Activated naive CD4-positive, alpha-beta T cell treated with anti-CD3 and anti-CD28 coated beads, Interleukin-2, amount 50 U/mL, for 72 hours (primary cell): Measurements from ENCODE around the gene ZBTB34. TPM values are rescaled to one million over a fixed set of nuclear protein-coding genes. Genes with fewer than 3 reads are reported as not detected.

Source experiments
- ATAC-seq, 2 donors: fragments of 150-1000 bp; cut with Tn5 transposase; 2 replicates each; pipeline ENCODE4 v1.10.0; 2021; ENCODE audit warnings: mild to moderate bottlenecking in 2 of 2, moderate library complexity in 2 of 2
- DNase-seq, 2 donors: peaks; one replicate each; pipeline ENCODE4 v3.0.0; 2021 to 2022; ENCODE audit warnings: low spot score in 2 of 2
- H3K27ac Mint-ChIP-seq, 2 donors: one replicate each; pipeline ENCODE4 v1.8.0; 2022; ENCODE audit warnings: mild to moderate bottlenecking in 2 of 2, mixed read lengths in 2 of 2
- H3K36me3 Mint-ChIP-seq, 2 donors: one replicate each; pipeline ENCODE4 v1.8.0; 2022; ENCODE audit warnings: mixed read lengths in 2 of 2
- H3K9me3 Mint-ChIP-seq, 2 donors: one replicate each; pipeline ENCODE4 v1.8.0; 2022; ENCODE audit warnings: mixed read lengths in 2 of 2
- total RNA-seq, 2 donors: library from RNA; stranded (reverse); gene quantifications; one replicate each; pipeline ENCODE4 v1.2.3, GENCODE V29; 2022

ZBTB34 gene
- total RNA-seq, 2 donors from 2014 or later = 5.2 to 15.9 TPM

- H3K9me3 Mint-ChIP-seq = no peaks in the 10 kb centered on the region
- DNase-seq = no peak
- peaks cover 11 to 23% of the 10 kb centered on the region in 2 donors for H3K36me3 Mint-ChIP-seq
- H3K27ac Mint-ChIP-seq = no peak overlapping the region
- peak in 1 of 2 donors; percentile 49 for ATAC-seq
Measured at GRCh38 chr9:126838055-126838811, 22.2 kb upstream of the ZBTB34 start.

GRCh38 chr9:126838895-126839294, 21.5 kb upstream of the ZBTB34 start:
- Mint-ChIP-seq H3K9me3 (no peaks in the 10 kb centered on the region), H3K27ac (peak overlapping the region in 1 of 2 donors; percentile 33), H3K36me3 (peaks cover 7 to 18% of the 10 kb centered on the region in 2 donors)
- ATAC-seq (peak in 1 of 2 donors; percentile 50), DNase-seq (no peak)

- Mint-ChIP-seq H3K36me3 (peaks cover 5 to 14% of the 10 kb centered on the region in 2 donors), H3K27ac (peak overlapping the region in 1 of 2 donors; percentile 33), H3K9me3 (no peaks in the 10 kb centered on the region)
- no peak for ATAC-seq
- DNase-seq = no peak
Measured at GRCh38 chr9:126839301-126839700, 21.1 kb upstream of the ZBTB34 start.

GRCh38 chr9:126842220-126842842, 18.1 kb upstream of the ZBTB34 start:
- Mint-ChIP-seq H3K9me3 (no peaks in the 10 kb centered on the region), H3K27ac (peak overlapping the region in 1 of 2 donors; percentile 44), H3K36me3 (no peaks in the 10 kb centered on the region)
- ATAC-seq (no peak), DNase-seq (no peak)

- H3K36me3 Mint-ChIP-seq = no peaks in the 10 kb centered on the region
- H3K9me3 Mint-ChIP-seq = no peaks in the 10 kb centered on the region
- ATAC-seq = no peak
- no peak for DNase-seq
- no peak overlapping the region for H3K27ac Mint-ChIP-seq
Measured at GRCh38 chr9:126842977-126843799, 17.3 kb upstream of the ZBTB34 start.

GRCh38 chr9:126844085-126844484, 16.4 kb upstream of the ZBTB34 start:
- Mint-ChIP-seq H3K27ac (no peak overlapping the region), H3K9me3 (no peaks in the 10 kb centered on the region), H3K36me3 (no peaks in the 10 kb centered on the region)
- ATAC-seq (no peak), DNase-seq (no peak)

- DNase-seq = no peak
- H3K9me3 Mint-ChIP-seq = no peaks in the 10 kb centered on the region
- no peak overlapping the region for H3K27ac Mint-ChIP-seq
- no peak for ATAC-seq
- no peaks in the 10 kb centered on the region for H3K36me3 Mint-ChIP-seq
Measured at GRCh38 chr9:126847051-126847450, 13.4 kb upstream of the ZBTB34 start.

GRCh38 chr9:126849591-126850225, 10.7 kb upstream of the ZBTB34 start:
- H3K36me3 Mint-ChIP-seq = no peaks in the 10 kb centered on the region
- no peak overlapping the region for H3K27ac Mint-ChIP-seq
- H3K9me3 Mint-ChIP-seq = no peaks in the 10 kb centered on the region

GRCh38 chr9:126851286-126851880, 9.1 kb upstream of the ZBTB34 start:
- ATAC-seq = no peak
- no peaks in the 10 kb centered on the region for H3K9me3 Mint-ChIP-seq
- no peaks in the 10 kb centered on the region for H3K36me3 Mint-ChIP-seq
- no peak overlapping the region for H3K27ac Mint-ChIP-seq
- no peak for DNase-seq

More at GRCh38 chr9:126849591-126850225, 10.7 kb upstream of the ZBTB34 start:
- DNase-seq (no peak), ATAC-seq (no peak)

- no peaks in the 10 kb centered on the region for H3K36me3 Mint-ChIP-seq
- H3K27ac Mint-ChIP-seq = no peak overlapping the region
- ATAC-seq = no peak
- no peaks in the 10 kb centered on the region for H3K9me3 Mint-ChIP-seq
- DNase-seq = no peak
Measured at GRCh38 chr9:126852086-126852688, 8.3 kb upstream of the ZBTB34 start.

- Mint-ChIP-seq H3K9me3 (no peaks in the 10 kb centered on the region), H3K27ac (no peak overlapping the region), H3K36me3 (no peaks in the 10 kb centered on the region)
- no peak for ATAC-seq
- no peak for DNase-seq
Measured at GRCh38 chr9:126853667-126854066, 6.8 kb upstream of the ZBTB34 start.

- Mint-ChIP-seq H3K36me3 (no peaks in the 10 kb centered on the region), H3K27ac (no peak overlapping the region), H3K9me3 (no peaks in the 10 kb centered on the region)
- ATAC-seq (no peak), DNase-seq (no peak)
Measured at GRCh38 chr9:126854734-126855133, 5.7 kb upstream of the ZBTB34 start.

GRCh38 chr9:126856326-126856877, 4.0 kb upstream of the ZBTB34 start:
- Mint-ChIP-seq H3K36me3 (no peaks in the 10 kb centered on the region), H3K9me3 (no peaks in the 10 kb centered on the region), H3K27ac (peak overlapping the region in 1 of 2 donors; percentile 27)
- no peak for ATAC-seq
- no peak for DNase-seq

GRCh38 chr9:126857261-126857960, 3.0 kb upstream of the ZBTB34 start:
- Mint-ChIP-seq H3K36me3 (no peaks in the 10 kb centered on the region), H3K9me3 (no peaks in the 10 kb centered on the region), H3K27ac (no peak overlapping the region)
- no peak for DNase-seq
- ATAC-seq = no peak

GRCh38 chr9:126859111-126859510, 1.3 kb upstream of the ZBTB34 start:
- ATAC-seq (no peak), DNase-seq (no peak)
- Mint-ChIP-seq H3K9me3 (no peaks in the 10 kb centered on the region), H3K36me3 (no peaks in the 10 kb centered on the region), H3K27ac (peak overlapping the region in 1 of 2 donors; percentile 83)
